Smooth muscle cell (in vitro differentiated cells): Measurements from ENCODE around the gene POU6F2. TPM values are rescaled to one million over a fixed set of nuclear protein-coding genes. Genes with fewer than 3 reads are reported as not detected.

ENCODE experiments used
- DNase-seq: peaks from one replicate; lab custom pipeline; 2025; ENCODE audit not compliant: unreplicated experiment; lab: John Stamatoyannopoulos, UW
- H2AFZ ChIP-seq: fragments of 200-600 bp; sonication (generic); 2 replicates; pipeline ENCODE4 v1.6.0; 2016; ENCODE audit warnings: antibody characterized with exemption, low read depth, mild to moderate bottlenecking
- H3F3A ChIP-seq: fragments of 200-600 bp; sonication (generic); 2 replicates; pipeline ENCODE4 v1.6.0; 2017; ENCODE audit warnings: antibody characterized with exemption, low read depth
- H3K27ac ChIP-seq: fragments of 200-600 bp; sonication (generic); 2 replicates; pipeline ENCODE4 v1.5.1; 2016; ENCODE audit warnings: low read depth, mild to moderate bottlenecking
- H3K27me3 ChIP-seq: fragments of 200-600 bp; sonication (generic); 2 replicates; pipeline ENCODE4 v1.6.1; 2016; ENCODE audit warnings: low read depth, mild to moderate bottlenecking
- H3K36me3 ChIP-seq: fragments of 200-600 bp; sonication (generic); 2 replicates; pipeline ENCODE4 v1.5.1; 2016; ENCODE audit warnings: low read depth
- H3K4me1 ChIP-seq: fragments of 200-600 bp; sonication (generic); 2 replicates; pipeline ENCODE4 v1.5.1; 2016; ENCODE audit warnings: low read depth
- H3K4me2 ChIP-seq: fragments of 200-600 bp; sonication (generic); 2 replicates; pipeline ENCODE4 v1.6.0; 2016; ENCODE audit warnings: mild to moderate bottlenecking
- H3K4me3 ChIP-seq: fragments of 200-600 bp; sonication (generic); 2 replicates; pipeline ENCODE4 v1.5.1; 2016; ENCODE audit warnings: mild to moderate bottlenecking
- H3K79me2 ChIP-seq: fragments of 200-600 bp; sonication (generic); 2 replicates; pipeline ENCODE4 v1.6.0; 2016; ENCODE audit warnings: low read depth, mild to moderate bottlenecking
- H3K9ac ChIP-seq: fragments of 200-600 bp; sonication (generic); 2 replicates; pipeline ENCODE4 v1.6.0; 2016; ENCODE audit warnings: low read depth
- H3K9me3 ChIP-seq: fragments of 200-600 bp; sonication (generic); replicated peaks from 2 replicates; pipeline ENCODE4 v1.5.1; 2016; ENCODE audit warnings: low read depth
- H4K20me1 ChIP-seq: fragments of 200-600 bp; sonication (generic); 2 replicates; pipeline ENCODE4 v1.6.0; 2016; ENCODE audit warnings: low read depth
- CTCF ChIP-seq: fragments of 200-600 bp; sonication (generic); IDR thresholded peaks from 2 replicates; pipeline ENCODE4 v1.5.1; 2017; ENCODE audit warnings: borderline replicate concordance, mild to moderate bottlenecking, antibody characterized with exemption; ENCODE audit not compliant: insufficient read depth, poor library complexity, severe bottlenecking
- WGBS: methylation state at CpG from one replicate; pipeline ENCODE4 v1.1.7; 2016; ENCODE audit warnings: low lambda C conversion rate; 5-methylcytosine and 5-hydroxymethylcytosine counted together
- polyA plus RNA-seq: library from polyadenylated mRNA; unstranded; fragments of >200 nt; fragmentation: Nextera tagmentation; extraction: Ambion mirVana; gene quantifications from 2 replicates; pipeline ENCODE4 v1.2.1, GENCODE V29; 2016
- total RNA-seq: library from RNA; depleted of rRNA; stranded (reverse); fragments of >200 nt; gene quantifications from 2 replicates; pipeline ENCODE4 v1.2.3, GENCODE V29; 2014

Gene POU6F2
- total and polyA plus RNA-seq, 2 experiments from 2014 or later = 1.2 TPM

GRCh38 chr7:39468261-39468660, 490.6 kb downstream of the POU6F2 start:
- TF ChIP-seq CTCF = no peak
- Histone ChIP-seq H3K36me3 (no peaks in the 10 kb centered on the region), H3K4me2 (no peak overlapping the region), H3K9ac (no peak overlapping the region), H3K79me2 (no peaks in the 10 kb centered on the region), H3F3A (no peaks in the 10 kb centered on the region), H4K20me1 (no peaks in the 10 kb centered on the region), H3K4me3 (no peak overlapping the region), H3K27ac (no peak overlapping the region), H2AFZ (no peak overlapping the region), H3K9me3 (no peaks in the 10 kb centered on the region), H3K27me3 (no peaks in the 10 kb centered on the region), H3K4me1 (peaks cover 4% of the 10 kb centered on the region)
- 78% methylated on average over 2 of the region's 2 CpGs for WGBS
- DNase-seq = no peak

GRCh38 chr7:39468808-39469374, 491.2 kb downstream of the POU6F2 start:
- Histone ChIP-seq H4K20me1 (no peaks in the 10 kb centered on the region), H3K4me2 (no peak overlapping the region), H3K4me1 (peaks cover 4% of the 10 kb centered on the region), H3K4me3 (no peak overlapping the region), H3K27ac (no peak overlapping the region), H3K27me3 (no peaks in the 10 kb centered on the region), H3K79me2 (no peaks in the 10 kb centered on the region), H3K36me3 (no peaks in the 10 kb centered on the region), H2AFZ (no peak overlapping the region), H3F3A (no peaks in the 10 kb centered on the region), H3K9ac (no peak overlapping the region), H3K9me3 (no peaks in the 10 kb centered on the region)
- no peak for DNase-seq
- WGBS = 82% methylated on average over 7 of the region's 7 CpGs
- TF ChIP-seq CTCF = no peak

- Histone ChIP-seq H3K4me1 (no peaks in the 10 kb centered on the region), H3K36me3 (no peaks in the 10 kb centered on the region), H3K27ac (no peak overlapping the region), H3K9ac (no peak overlapping the region), H3K4me3 (no peak overlapping the region), H3K9me3 (no peaks in the 10 kb centered on the region), H3F3A (no peaks in the 10 kb centered on the region), H4K20me1 (no peaks in the 10 kb centered on the region), H3K4me2 (no peak overlapping the region), H3K79me2 (no peaks in the 10 kb centered on the region), H3K27me3 (no peaks in the 10 kb centered on the region), H2AFZ (no peak overlapping the region)
- TF ChIP-seq CTCF = no peak
- no peak for DNase-seq
Observed at GRCh38 chr7:39480901-39481300, 503.2 kb downstream of the POU6F2 start.
